Thoracic aorta (tissue), 2 donors: ENCODE results near the gene SLC25A27. TPM values are rescaled to one million over a fixed set of nuclear protein-coding genes. Genes with fewer than 3 reads are reported as not detected.
"Not testable (repeated sequence)": the region's sequence is repeated elsewhere in the genome, so short reads cannot be mapped to it uniquely, and the experiment has no call there.

Source experiments
- ATAC-seq: fragments of 150-250 bp; one replicate; pipeline ENCODE4 v1.8.0; 2017; ENCODE audit warnings: low read depth; ENCODE audit not compliant: insufficient number of reproducible peaks, low FRiP score
- DNase-seq: peaks from one replicate; pipeline ENCODE4 v3.0.0-alpha.2; 2020; ENCODE audit warnings: low spot score
- H3K27ac ChIP-seq, 2 donors: fragments of 200-600 bp; sonication (generic); 1 replicate in 1 of 2; 2 replicates in 1 of 2; pipeline ENCODE4 v1.5.1; 2016; ENCODE audit warnings: mild to moderate bottlenecking in 2 of 2, moderate library complexity in 2 of 2
- H3K27me3 ChIP-seq: fragments of 200-600 bp; sonication (generic); replicated peaks from 2 replicates; pipeline ENCODE4 v1.6.0; 2016; ENCODE audit warnings: mild to moderate bottlenecking; ENCODE audit not compliant: insufficient read depth
- H3K36me3 ChIP-seq: fragments of 200-600 bp; sonication (generic); one replicate; pipeline ENCODE4 v1.5.1; 2016
- H3K4me1 ChIP-seq, 2 donors: fragments of 200-600 bp; sonication (generic); 1 replicate in 1 of 2; 2 replicates in 1 of 2; pipeline versions ENCODE4 v1.5.1 to v1.6.0; 2016; ENCODE audit warnings: low read depth in 2 of 2, mild to moderate bottlenecking in 1 of 2; ENCODE audit not compliant: control insufficient read depth in 1 of 2
- H3K4me3 ChIP-seq: fragments of 200-600 bp; sonication (generic); 2 replicates; pipeline ENCODE4 v1.5.1; 2016; ENCODE audit warnings: mild to moderate bottlenecking
- H3K9me3 ChIP-seq: fragments of 200-600 bp; sonication (generic); 2 replicates; pipeline ENCODE4 v1.5.1; 2016
- total RNA-seq, 2 donors: library from RNA; depleted of rRNA; stranded (reverse); fragments of >200 nt; gene quantifications; one replicate each; pipeline versions ENCODE4 v1.1.0 to v1.2.3, GENCODE V29; 2016
- TF ChIP-seq, protein P1 (sequence below): fragments of 200-600 bp; sonication (generic); IDR thresholded peaks from one replicate; pipeline ENCODE4 v1.5.1; 2019; ENCODE audit warnings: antibody characterized with exemption

SLC25A27 gene
- total RNA-seq, 2 donors from 2014 or later: 44.4 to 52.8 TPM

GRCh38 chr6:46637933-46638332, 14.8 kb upstream of the SLC25A27 start:
- ATAC-seq (no peak), DNase-seq (no peak)
- Histone ChIP-seq H3K36me3 (no peaks in the 10 kb centered on the region), H3K27ac (no peak overlapping the region), H3K27me3 (no peaks in the 10 kb centered on the region), H3K9me3 (no peaks in the 10 kb centered on the region), H3K4me3 (no peak overlapping the region), H3K4me1 (no peaks in the 10 kb centered on the region)
- TF ChIP-seq, protein P1, sequence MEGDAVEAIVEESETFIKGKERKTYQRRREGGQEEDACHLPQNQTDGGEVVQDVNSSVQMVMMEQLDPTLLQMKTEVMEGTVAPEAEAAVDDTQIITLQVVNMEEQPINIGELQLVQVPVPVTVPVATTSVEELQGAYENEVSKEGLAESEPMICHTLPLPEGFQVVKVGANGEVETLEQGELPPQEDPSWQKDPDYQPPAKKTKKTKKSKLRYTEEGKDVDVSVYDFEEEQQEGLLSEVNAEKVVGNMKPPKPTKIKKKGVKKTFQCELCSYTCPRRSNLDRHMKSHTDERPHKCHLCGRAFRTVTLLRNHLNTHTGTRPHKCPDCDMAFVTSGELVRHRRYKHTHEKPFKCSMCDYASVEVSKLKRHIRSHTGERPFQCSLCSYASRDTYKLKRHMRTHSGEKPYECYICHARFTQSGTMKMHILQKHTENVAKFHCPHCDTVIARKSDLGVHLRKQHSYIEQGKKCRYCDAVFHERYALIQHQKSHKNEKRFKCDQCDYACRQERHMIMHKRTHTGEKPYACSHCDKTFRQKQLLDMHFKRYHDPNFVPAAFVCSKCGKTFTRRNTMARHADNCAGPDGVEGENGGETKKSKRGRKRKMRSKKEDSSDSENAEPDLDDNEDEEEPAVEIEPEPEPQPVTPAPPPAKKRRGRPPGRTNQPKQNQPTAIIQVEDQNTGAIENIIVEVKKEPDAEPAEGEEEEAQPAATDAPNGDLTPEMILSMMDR: no peak

GRCh38 chr6:46638650-46639049, 14.1 kb upstream of the SLC25A27 start:
- Histone ChIP-seq H3K27me3 (no peaks in the 10 kb centered on the region), H3K4me1 (no peaks in the 10 kb centered on the region), H3K4me3 (no peak overlapping the region), H3K27ac (no peak overlapping the region), H3K36me3 (no peaks in the 10 kb centered on the region), H3K9me3 (no peaks in the 10 kb centered on the region)
- ATAC-seq (no peak), DNase-seq (no peak)
- TF ChIP-seq, protein P1: no peak

DNA sequence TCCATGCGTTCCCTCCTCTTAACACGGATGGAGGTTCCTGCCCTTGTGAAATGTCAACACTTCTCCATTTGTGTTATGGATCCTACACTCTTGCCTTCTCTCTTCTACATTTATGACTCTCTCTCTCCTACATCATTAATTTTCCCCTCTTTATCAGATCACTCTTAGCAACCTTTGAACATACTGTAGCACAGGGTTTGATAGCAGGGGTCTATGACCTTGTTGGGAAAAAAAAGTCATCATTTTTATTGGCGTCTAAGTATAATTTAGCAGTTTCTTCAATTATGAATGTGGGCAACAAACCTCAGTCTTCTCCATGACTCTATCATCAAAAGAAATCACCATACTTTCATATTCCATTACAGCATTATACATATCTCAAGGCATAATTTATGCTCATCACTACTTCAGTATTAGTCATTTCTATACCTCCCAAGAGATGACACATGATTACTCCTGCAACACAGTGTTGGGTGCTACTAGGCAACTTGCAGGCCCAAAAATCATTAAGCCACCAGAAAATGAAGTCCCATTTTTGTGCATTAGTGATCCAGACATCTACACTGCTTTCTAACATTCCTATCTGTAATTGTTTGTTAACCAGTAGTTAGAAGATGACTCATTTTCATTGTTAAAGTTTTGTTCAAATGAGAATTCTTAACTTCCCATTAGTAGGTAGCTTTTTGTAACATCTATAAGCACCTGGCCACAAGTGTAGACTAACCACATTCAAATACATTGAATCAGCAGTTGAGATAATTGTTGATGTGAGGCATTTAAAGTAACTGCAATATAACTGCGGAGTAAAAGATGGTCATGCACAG, 9.6 kb upstream of the SLC25A27 start:
- Histone ChIP-seq H3K27ac (no peak overlapping the region), H3K27me3 (no peaks in the 10 kb centered on the region), H3K36me3 (no peaks in the 10 kb centered on the region), H3K4me3 (no peak overlapping the region), H3K4me1 (no peaks in the 10 kb centered on the region), H3K9me3 (no peaks in the 10 kb centered on the region)
- TF ChIP-seq, protein P1: no peak
- DNase-seq: no peak
- ATAC-seq: no peak

- Histone ChIP-seq H3K4me1 (no peaks in the 10 kb centered on the region), H3K36me3 (no peaks in the 10 kb centered on the region), H3K4me3 (no peak overlapping the region), H3K27ac (no peak overlapping the region), H3K27me3 (no peaks in the 10 kb centered on the region), H3K9me3 (no peaks in the 10 kb centered on the region)
- ATAC-seq (no peak), DNase-seq (no peak)
- TF ChIP-seq, protein P1: no peak
Observed at GRCh38 chr6:46645265-46645664, 7.5 kb upstream of the SLC25A27 start.

DNA sequence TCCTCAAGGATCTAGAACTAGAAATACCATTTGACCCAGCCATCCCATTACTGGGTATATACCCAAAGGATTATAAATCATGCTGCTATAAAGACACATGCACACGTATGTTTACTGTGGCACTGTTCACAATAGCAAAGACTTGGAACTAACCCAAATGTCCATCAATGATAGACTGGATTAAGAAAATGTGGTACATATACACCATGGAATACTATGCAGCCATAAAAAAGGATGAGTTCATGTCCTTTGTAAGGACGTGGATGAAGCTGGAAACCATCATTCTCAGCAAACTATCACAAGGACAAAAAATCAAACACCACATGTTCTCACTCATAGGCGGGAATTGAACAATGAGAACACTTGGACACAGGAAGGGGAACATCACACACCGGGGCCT, 4.7 kb upstream of the SLC25A27 start:
- H3K4me3 ChIP-seq, H3K27me3 ChIP-seq, ATAC-seq, DNase-seq, H3K4me1 ChIP-seq, H3K9me3 ChIP-seq, H3K36me3 ChIP-seq, H3K27ac ChIP-seq: not testable (repeated sequence)
